Upper lobe of left lung (tissue), 6 donors: ENCODE measurements around the gene CAPS. TPM values are rescaled to one million over a fixed set of nuclear protein-coding genes. Genes with fewer than 3 reads are reported as not detected.

Experiments used
- ATAC-seq, 2 donors: fragments of 200-7000 bp; cut with Tn5 transposase; one replicate each; pipeline ENCODE4 v1.9.1; 2022; ENCODE audit warnings: mild to moderate bottlenecking in 2 of 2, moderate library complexity in 2 of 2; ENCODE audit not compliant: low FRiP score in 2 of 2
- DNase-seq, 2 donors: peaks; one replicate each; pipeline ENCODE4 v3.0.0-alpha.2; 2019 to 2020
- H3K27ac ChIP-seq, 4 donors: fragments of 200-600 bp; sonication (generic); one replicate each; pipeline ENCODE4 v1.5.1; 2016 to 2019
- H3K27me3 ChIP-seq, 4 donors: fragments of 200-600 bp; sonication (generic); one replicate each; pipeline ENCODE4 v1.5.1; 2017 to 2019
- H3K36me3 ChIP-seq, 4 donors: fragments of 200-600 bp; sonication (generic); one replicate each; pipeline ENCODE4 v1.5.1; 2016 to 2019
- H3K4me1 ChIP-seq, 4 donors: fragments of 200-600 bp; sonication (generic); one replicate each; pipeline ENCODE4 v1.5.1; 2018 to 2019
- H3K4me3 ChIP-seq, 4 donors: fragments of 200-600 bp; sonication (generic); one replicate each; pipeline ENCODE4 v1.5.1; 2017 to 2019; ENCODE audit warnings: mild to moderate bottlenecking in 2 of 4, moderate library complexity in 1 of 4
- H3K9me3 ChIP-seq, 4 donors: fragments of 200-600 bp; sonication (generic); one replicate each; pipeline ENCODE4 v1.5.1; 2018 to 2019
- CTCF ChIP-seq, 6 experiments: fragments of 450-650 bp in 4 of 6; fragments of 200-600 bp in 2 of 6; sonication (generic) in 2 of 6; IDR thresholded peaks; one replicate each; pipeline ENCODE4 v1.5.1; 2016 to 2019; ENCODE audit warnings: antibody characterized with exemption in 6 of 6
- EP300 ChIP-seq, 4 donors: sonication (generic); formaldehyde crosslinking; IDR thresholded peaks; one replicate each; pipeline ENCODE4 v1.5.1; 2017; ENCODE audit warnings: antibody characterized with exemption in 4 of 4, control low read depth in 2 of 4
- POLR2A ChIP-seq, 4 donors: fragments of 450-650 bp; IDR thresholded peaks; one replicate each; pipeline ENCODE4 v1.5.1; 2016 to 2017; ENCODE audit warnings: antibody characterized with exemption in 4 of 4, mild to moderate bottlenecking in 2 of 4
- POLR2AphosphoS5 ChIP-seq, 2 donors: sonication (generic); formaldehyde crosslinking; IDR thresholded peaks; one replicate each; pipeline ENCODE4 v1.5.1; 2017; ENCODE audit warnings: antibody characterized with exemption in 2 of 2
- WGBS, 2 donors: methylation state at CpG; one replicate each; pipeline ENCODE4 v1.1.5; 2017 to 2018; 5-methylcytosine and 5-hydroxymethylcytosine counted together
- total RNA-seq, 6 donors: library from RNA; depleted of rRNA in 4 of 6; stranded (reverse); fragments of >200 nt in 4 of 6; gene quantifications; one replicate each; pipeline versions ENCODE4 v1.1.0 to v1.2.1, GENCODE V29; 2016 to 2021
- donor health status: DM: no; HTN: no; CAD: no; lungs with moderate emphysema.
- donor health status: DM: no; HTN: yes; CAD: no; lungs with severe emphysema.

CAPS gene
- total RNA-seq, 6 donors from 2014 or later = 20.6 to 414 (median 115) TPM

- ATAC-seq = no peak
- no peak for DNase-seq
- Histone ChIP-seq H3K4me1 (peaks cover 0 to 14% (median 8%) of the 10 kb centered on the region in 4 donors), H3K36me3 (peaks cover 11 to 77% (median 61%) of the 10 kb centered on the region in 4 donors), H3K4me3 (no peak overlapping the region), H3K27ac (peak overlapping the region in 1 of 4 donors; percentile 17), H3K27me3 (no peaks in the 10 kb centered on the region), H3K9me3 (no peaks in the 10 kb centered on the region)
- WGBS, 2 donors = 91 to 92% methylated on average over 5 of the region's 5 CpGs
- no peak for TF ChIP-seq POLR2AphosphoS5 (IDR thresholded peaks at IDR 0.05)
- TF ChIP-seq EP300 (IDR thresholded peaks at IDR 0.05) = no peak
- no peak for TF ChIP-seq POLR2A (IDR thresholded peaks at IDR 0.05)
- TF ChIP-seq CTCF (IDR thresholded peaks at IDR 0.05) = no peak
Observed at GRCh38 chr19:5934069-5934401, 20.0 kb downstream of the CAPS start.

DNA sequence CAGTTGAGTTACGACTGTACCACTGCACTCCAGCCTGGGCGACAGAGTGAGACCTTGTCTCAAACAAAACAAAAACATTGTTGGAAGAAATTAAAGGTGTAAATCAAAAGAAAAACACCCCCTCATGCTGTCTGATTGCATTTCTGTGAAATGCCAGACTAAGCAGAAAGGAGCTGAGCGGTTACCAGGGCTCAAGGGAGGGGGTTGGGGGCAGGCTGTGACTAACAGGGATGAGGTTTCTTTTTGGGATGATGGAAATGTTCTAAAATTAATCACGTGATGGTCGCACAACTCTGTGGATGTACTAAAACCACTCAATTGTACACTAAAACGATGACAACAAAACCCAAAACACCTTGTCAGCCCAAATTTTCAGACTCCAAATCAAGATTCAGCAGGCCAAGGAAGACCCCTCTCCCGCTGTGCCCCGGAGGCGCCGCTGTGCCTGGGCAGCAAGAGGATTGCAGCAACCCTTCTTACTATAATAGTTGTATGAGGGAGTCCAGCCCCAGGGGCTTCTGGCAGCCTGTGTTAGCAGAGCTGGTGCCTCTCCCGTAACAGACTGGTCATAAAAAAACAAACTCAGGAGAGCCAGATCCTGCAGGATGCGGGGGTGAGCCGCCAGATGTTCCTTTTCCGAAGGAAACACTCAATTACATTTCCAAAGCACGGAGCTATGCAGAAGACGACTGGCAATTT, 20.9 kb downstream of the CAPS start:
- WGBS, 2 donors = 76 to 86% methylated on average over 15 to 16 of the region's 16 CpGs
- peak in 1 of 2 donors; percentile 55 for ATAC-seq
- H3K4me3 ChIP-seq = no peak overlapping the region
- H3K9me3 ChIP-seq = no peaks in the 10 kb centered on the region
- TF ChIP-seq POLR2A (IDR thresholded peaks at IDR 0.05) (no peak), POLR2AphosphoS5 (IDR thresholded peaks at IDR 0.05) (peak in 1 of 2 donors; percentile 12)
- DNase-seq = no peak
- H3K27me3 ChIP-seq = no peaks in the 10 kb centered on the region
- H3K36me3 ChIP-seq = peaks cover 11 to 76% (median 61%) of the 10 kb centered on the region in 4 donors
- H3K27ac ChIP-seq = peak overlapping the region in 2 of 4 donors; percentile 30 to 41
- peaks cover 0 to 14% (median 8%) of the 10 kb centered on the region in 4 donors for H3K4me1 ChIP-seq

GRCh38 chr19:5935473-5936291, 21.6 kb downstream of the CAPS start:
- H3K36me3 ChIP-seq = peaks cover 11 to 76% (median 62%) of the 10 kb centered on the region in 4 donors
- H3K27me3 ChIP-seq = no peaks in the 10 kb centered on the region
- 83 to 86% methylated on average over 21 to 25 of the region's 25 CpGs for WGBS, 2 donors
- H3K27ac ChIP-seq = peak overlapping the region in 1 of 4 donors; percentile 26
- H3K4me3 ChIP-seq = no peak overlapping the region
- DNase-seq = no peak
- no peak for TF ChIP-seq EP300 (IDR thresholded peaks at IDR 0.05)
- no peak for TF ChIP-seq POLR2A (IDR thresholded peaks at IDR 0.05)
- TF ChIP-seq POLR2AphosphoS5 (IDR thresholded peaks at IDR 0.05) = no peak
- TF ChIP-seq CTCF (IDR thresholded peaks at IDR 0.05) = no peak
- peaks cover 0 to 14% (median 8%) of the 10 kb centered on the region in 4 donors for H3K4me1 ChIP-seq
- H3K9me3 ChIP-seq = no peaks in the 10 kb centered on the region
- peak in 1 of 2 donors; percentile 36 for ATAC-seq

- Histone ChIP-seq H3K27ac (peak overlapping the region in 1 of 4 donors; percentile 26), H3K4me3 (no peak overlapping the region), H3K27me3 (no peaks in the 10 kb centered on the region), H3K4me1 (peaks cover 0 to 14% (median 8%) of the 10 kb centered on the region in 4 donors), H3K36me3 (peaks cover 11 to 76% (median 62%) of the 10 kb centered on the region in 4 donors), H3K9me3 (no peaks in the 10 kb centered on the region)
- TF ChIP-seq CTCF (IDR thresholded peaks at IDR 0.05) (no peak), EP300 (IDR thresholded peaks at IDR 0.05) (no peak), POLR2A (IDR thresholded peaks at IDR 0.05) (no peak), POLR2AphosphoS5 (IDR thresholded peaks at IDR 0.05) (no peak)
- WGBS, 2 donors = 96 to 97% methylated on average over 9 of the region's 9 CpGs
- ATAC-seq (no peak), DNase-seq (no peak)
Observed at GRCh38 chr19:5936292-5936592, 22.2 kb downstream of the CAPS start.

- 80 to 86% methylated on average over 9 to 10 of the region's 10 CpGs for WGBS, 2 donors
- DNase-seq = no peak
- peaks cover 0 to 14% (median 8%) of the 10 kb centered on the region in 4 donors for H3K4me1 ChIP-seq
- peaks cover 11 to 68% (median 51%) of the 10 kb centered on the region in 4 donors for H3K36me3 ChIP-seq
- no peak for ATAC-seq
- TF ChIP-seq CTCF (IDR thresholded peaks at IDR 0.05) = no peak
- no peak for TF ChIP-seq POLR2A (IDR thresholded peaks at IDR 0.05)
- no peak for TF ChIP-seq EP300 (IDR thresholded peaks at IDR 0.05)
- no peak for TF ChIP-seq POLR2AphosphoS5 (IDR thresholded peaks at IDR 0.05)
- H3K27me3 ChIP-seq = no peaks in the 10 kb centered on the region
- H3K27ac ChIP-seq = no peak overlapping the region
- no peaks in the 10 kb centered on the region for H3K9me3 ChIP-seq
- no peak overlapping the region for H3K4me3 ChIP-seq
Observed at GRCh38 chr19:5937550-5937949, 23.5 kb downstream of the CAPS start.
